K562 (cell line): Measurements from ENCODE around the gene TNNT3. TPM values are rescaled to one million over a fixed set of nuclear protein-coding genes. Genes with fewer than 3 reads are reported as not detected.

Experiments
- ATAC-seq: fragments of 200-7000 bp; cut with Tn5 transposase; 3 replicates; pipeline ENCODE4 v1.9.1; 2020; ENCODE audit warnings: moderate library complexity
- BruUV-seq: library from RNA; stranded (reverse); fragments of 400-500 nt; replicated peaks from 2 replicates; lab custom pipeline; 2021; lab: Mats Ljungman, UMichigan
- CTCF ChIA-PET: fragments of 300-600 bp; formaldehyde crosslinking; extraction: SDS; loops from one replicate; lab custom pipeline; 2021; ENCODE audit warnings: low intra/inter-chr PET ratio; lab: Yijun Ruan, JAX
- POLR2A ChIA-PET: fragments of 300-600, 350-650 bp; sonication (Branson Sonifier 250); formaldehyde crosslinking; extraction: SDS; loops from one replicate; lab custom pipeline; 2021; ENCODE audit warnings: antibody characterized with exemption, inconsistent platforms; lab: Yijun Ruan, JAX
- DNase-seq, 4 experiments: peaks; one replicate each; pipeline versions ENCODE4 v3.0.0 to v3.0.0-alpha.2; 2011 to 2018; ENCODE audit warnings: low spot score in 3 of 4, mixed read lengths in 3 of 4; ENCODE audit errors: extremely low read depth in 1 of 4
- FAIRE-seq: peaks from 2 replicates; lab custom pipeline; 2011; peaks lifted over from hg19 to GRCh38; lab: Jason Lieb, UNC
- H2AFZ ChIP-seq: 2 replicates; pipeline ENCODE4 v1.6.0; 2011; ENCODE audit warnings: low read depth, low read length, control low read depth, inconsistent platforms
- H3K27ac ChIP-seq: fragments of 200-600 bp; 3 replicates; pipeline ENCODE4 v1.8.0; 2011; ENCODE audit warnings: low read depth, mild to moderate bottlenecking, control low read depth, inconsistent platforms, low read length, moderate library complexity, mixed read lengths; ENCODE audit errors: extremely low read depth
- H3K27me3 ChIP-seq, 2 experiments: fragments of 300-600 bp in 1 of 2; 2 replicates in 1 of 2; 3 replicates in 1 of 2; pipeline versions ENCODE4 v1.6.0 to v1.8.0; 2011; ENCODE audit warnings: inconsistent platforms in 2 of 2, low read length in 2 of 2, mild to moderate bottlenecking in 1 of 2, mixed read lengths in 1 of 2, moderate library complexity in 1 of 2; ENCODE audit not compliant: control insufficient read depth in 2 of 2, insufficient read depth in 2 of 2
- H3K36me3 ChIP-seq: fragments of 300-600 bp; 3 replicates; pipeline ENCODE4 v1.8.0; 2011; ENCODE audit warnings: mild to moderate bottlenecking, low read length, inconsistent platforms; ENCODE audit not compliant: control insufficient read depth, insufficient read depth
- H3K4me1 ChIP-seq, 2 experiments: fragments of 200-600 bp in 1 of 2; replicated peaks in 1 of 2; 2 replicates in 1 of 2; 3 replicates in 1 of 2; pipeline versions ENCODE4 v1.5.1 to v1.8.0; 2011; ENCODE audit warnings: inconsistent platforms in 2 of 2, low read length in 2 of 2, mild to moderate bottlenecking in 1 of 2, mixed read lengths in 1 of 2, moderate library complexity in 1 of 2; ENCODE audit not compliant: control insufficient read depth in 2 of 2, insufficient read depth in 2 of 2
- H3K4me2 ChIP-seq: 2 replicates; pipeline ENCODE4 v1.6.1; 2011; ENCODE audit warnings: low read length, control low read depth, inconsistent platforms, mixed read lengths; ENCODE audit not compliant: insufficient read depth
- H3K4me3 ChIP-seq: fragments of 200-600 bp; sonication (generic), shearing (Covaris generic); 2 replicates; pipeline ENCODE4 v1.5.1; 2016; ENCODE audit warnings: control low read depth, inconsistent platforms
- H3K79me2 ChIP-seq: fragments of 200-600 bp; 3 replicates; pipeline ENCODE4 v1.8.0; 2011; ENCODE audit warnings: low read length, inconsistent platforms; ENCODE audit not compliant: control insufficient read depth, insufficient read depth
- H3K9ac ChIP-seq, 2 experiments: 2 replicates each; pipeline versions ENCODE4 v1.6.0 to v1.6.1; 2011; ENCODE audit warnings: low read depth in 2 of 2, low read length in 2 of 2, control low read depth in 1 of 2, inconsistent platforms in 1 of 2, mild to moderate bottlenecking in 1 of 2, mixed read lengths in 1 of 2; ENCODE audit not compliant: insufficient read depth in 1 of 2
- H3K9me1 ChIP-seq: one replicate; pipeline ENCODE4 v1.6.0; 2011; ENCODE audit warnings: inconsistent platforms, mild to moderate bottlenecking, low read length, moderate library complexity; ENCODE audit not compliant: control insufficient read depth, insufficient read depth
- H3K9me3 ChIP-seq: replicated peaks from 2 replicates; pipeline ENCODE4 v1.5.1; 2011; ENCODE audit warnings: low read depth, low read length, inconsistent platforms; ENCODE audit not compliant: control insufficient read depth, insufficient read depth
- H4K20me1 ChIP-seq: replicated peaks from 2 replicates; pipeline ENCODE4 v1.6.1; 2011; ENCODE audit warnings: low read length, inconsistent platforms, mixed read lengths; ENCODE audit not compliant: control insufficient read depth, insufficient read depth
- EP400 ChIP-seq: fragments of 450-650 bp; IDR thresholded peaks from 2 replicates; pipeline ENCODE4 v1.6.1; 2017; ENCODE audit warnings: antibody characterized with exemption, mild to moderate bottlenecking, moderate library complexity
- ERF ChIP-seq: fragments of 450-650 bp; formaldehyde crosslinking; IDR thresholded peaks from 2 replicates; pipeline ENCODE4 v1.4.0; 2020; ENCODE audit warnings: mild to moderate bottlenecking, mixed read lengths
- FIP1L1 ChIP-seq: fragments of 200-400 bp; formaldehyde crosslinking; IDR thresholded peaks from 2 replicates; pipeline ENCODE4 v1.6.1; 2018; ENCODE audit warnings: mild to moderate bottlenecking, low read depth, low read length; ENCODE audit not compliant: poor library complexity, severe bottlenecking
- NR2C1 ChIP-seq, 2 experiments: fragments of 450-650 bp; IDR thresholded peaks; 2 replicates each; pipeline ENCODE4 v1.6.1; 2017; ENCODE audit warnings: mild to moderate bottlenecking in 2 of 2, antibody characterized with exemption in 1 of 2, inconsistent platforms in 1 of 2, missing compliant biosample characterization in 1 of 2, missing genetic modification characterization in 1 of 2
- POLR2AphosphoS5 ChIP-seq: IDR thresholded peaks from 2 replicates; pipeline ENCODE4 v1.6.1; 2011; ENCODE audit warnings: mild to moderate bottlenecking, low read depth, low read length, moderate library complexity; ENCODE audit not compliant: control insufficient read depth, insufficient read depth
- RNF219 ChIP-seq: fragments of 250-450 bp; sonication (Bioruptor Pico); IDR thresholded peaks from 2 replicates; pipeline ENCODE4 v1.5.0; 2022; ENCODE audit warnings: mild to moderate bottlenecking
- SNAPC5 ChIP-seq: fragments of 250-450 bp; sonication (Bioruptor Pico); IDR thresholded peaks from 2 replicates; pipeline ENCODE4 v1.8.0; 2021; ENCODE audit warnings: moderate library complexity, mild to moderate bottlenecking, inconsistent platforms
- STAG1 ChIP-seq: sonication (generic); formaldehyde crosslinking; IDR thresholded peaks from 2 replicates; pipeline ENCODE4 v1.5.0; 2020; ENCODE audit warnings: missing genetic modification reagents, borderline replicate concordance
- TEAD1 ChIP-seq, 2 experiments: fragments of 450-650 bp in 1 of 2; sonication (generic) in 1 of 2; formaldehyde crosslinking; IDR thresholded peaks; 2 replicates each; pipeline versions ENCODE4 v1.4.0 to v1.8.0; 2020 to 2022; ENCODE audit warnings: mild to moderate bottlenecking in 2 of 2, missing genetic modification reagents in 1 of 2
- TGIF2 ChIP-seq: sonication (generic); formaldehyde crosslinking; IDR thresholded peaks from 2 replicates; pipeline ENCODE4 v1.8.1; 2022; ENCODE audit warnings: mild to moderate bottlenecking, missing genetic modification reagents, moderate library complexity
- ZNF217 ChIP-seq: sonication (generic); formaldehyde crosslinking; IDR thresholded peaks from 2 replicates; pipeline ENCODE4 v1.8.0; 2022; ENCODE audit warnings: mild to moderate bottlenecking, missing genetic modification reagents
- WGBS: fragments of 100-300 bp; shearing (Covaris generic); methylation state at CpG from one replicate; pipeline ENCODE4 v1.1.6; 2016; ENCODE audit warnings: low coverage, mixed read lengths; ENCODE audit not compliant: insufficient coverage; ENCODE audit errors: missing lambda C conversion rate; 5-methylcytosine and 5-hydroxymethylcytosine counted together
- in situ Hi-C: fragments of 300-500 bp; cut with MboI; formaldehyde crosslinking; loops from 4 replicates; pipeline ENCODE4 v1.15.0; 2018; ENCODE audit warnings: inconsistent platforms, mixed read lengths
- intact Hi-C: fragments of 100-400 bp; cut with micrococcal nuclease; formaldehyde crosslinking; loops from 2 replicates; pipeline ENCODE4 v1.14.2; 2022
- polyA plus RNA-seq, 8 experiments: library from polyadenylated mRNA; depleted of rRNA in 4 of 8; stranded (reverse) in 5 of 8; unstranded in 3 of 8; fragments of >200 nt; fragmentation: Nextera tagmentation in 2 of 8; fragmentation: Illumina TruSeq in 1 of 8; extraction: Ambion mirVana in 2 of 8; extraction: Trizol in 1 of 8; gene quantifications; 2 replicates each; pipeline versions ENCODE4 v1.2.1 to v1.2.3, GENCODE V29; 2011 to 2014; ENCODE audit warnings: inconsistent platforms in 1 of 8, missing spikeins in 1 of 8
- total RNA-seq, 7 experiments: library from RNA; depleted of rRNA in 6 of 7; stranded (reverse); fragments of >200 nt in 6 of 7; fragmentation: Illumina TruSeq in 2 of 7; extraction: Trizol in 2 of 7; gene quantifications; 2 replicates each; pipeline versions ENCODE4 v1.2.1 to v1.2.3, GENCODE V29; 2011 to 2021; ENCODE audit warnings: low replicate concordance in 1 of 7
- TF ChIP-seq, protein P1 (sequence below): fragments of 450-650 bp; formaldehyde crosslinking; IDR thresholded peaks from 2 replicates; pipeline ENCODE4 v1.4.0; 2020; ENCODE audit warnings: mild to moderate bottlenecking, moderate library complexity
- TF ChIP-seq, protein P2 (sequence below): sonication (generic); formaldehyde crosslinking; IDR thresholded peaks from 2 replicates; pipeline ENCODE4 v1.8.1; 2022; ENCODE audit warnings: missing genetic modification reagents

Gene TNNT3
- total and polyA plus RNA-seq, 9 of the 15 experiments (the other 6 are each of a cell fraction or from before 2014, with no cell fraction given): 0.10 TPM; not detected in 8

DNA sequence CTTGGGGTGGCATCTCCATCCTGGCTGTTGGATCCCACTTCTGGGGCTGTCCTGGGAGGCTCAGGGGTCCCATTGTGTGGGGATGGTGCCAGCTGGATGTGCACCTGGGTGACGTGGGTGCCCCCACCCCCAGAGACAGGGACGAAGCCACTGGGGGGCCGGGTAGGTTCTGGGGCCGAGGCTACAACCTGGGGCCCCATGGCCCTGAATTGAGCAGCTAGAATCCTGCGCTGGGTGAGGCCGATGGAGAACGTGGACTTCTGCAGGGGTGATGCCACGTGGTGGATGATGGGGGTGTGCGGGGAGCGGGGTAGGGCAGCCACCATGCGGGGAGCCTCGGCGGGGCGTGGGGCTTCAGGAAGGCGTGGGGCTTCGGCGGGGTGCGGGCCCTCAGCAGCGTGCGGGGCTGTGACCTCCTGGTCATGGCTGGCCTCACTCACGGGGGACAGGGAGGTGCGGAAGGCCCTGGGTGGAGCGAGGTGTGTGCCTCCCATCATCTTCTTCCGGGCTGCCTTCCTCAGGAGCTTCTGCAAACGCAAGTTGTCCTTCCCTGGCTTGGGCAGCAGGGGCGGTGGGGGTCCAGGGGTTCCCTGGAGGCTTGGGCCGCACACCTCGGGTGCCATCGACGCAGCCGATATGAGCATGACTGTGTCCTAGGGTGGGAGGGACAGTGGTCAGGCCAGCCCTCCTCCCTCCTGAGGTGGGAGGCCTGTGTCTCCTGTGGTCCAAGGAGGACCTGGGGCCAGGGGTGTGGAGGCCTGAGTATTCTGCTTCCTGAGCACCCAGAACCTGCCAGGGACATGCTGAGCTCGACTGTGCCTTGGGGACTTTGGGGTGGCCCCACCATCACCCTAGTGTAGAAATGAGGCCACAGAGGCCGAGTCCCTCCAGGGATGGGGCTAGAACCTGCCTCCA is 29.3 kb upstream of the TNNT3 start:
- H3K9me1 ChIP-seq: no peaks in the 10 kb centered on the region
- no peak overlapping the region for H3K9ac ChIP-seq
- CTCF ChIA-PET: no interaction called here
- ATAC-seq (peak; percentile 28), FAIRE-seq (no peak), DNase-seq (peak in 1 of 4 experiments; percentile 9)
- 1% methylated on average over 28 of the region's 33 CpGs for WGBS
- H3K9me3 ChIP-seq: no peaks in the 10 kb centered on the region
- no peak overlapping the region for H3K4me2 ChIP-seq
- in situ Hi-C loops (no loop called here), intact Hi-C loops (no loop called here)
- H3K79me2 ChIP-seq: no peaks in the 10 kb centered on the region
- H3K4me1 ChIP-seq: peaks cover 0 to 9% of the 10 kb centered on the region in 2 experiments; a peak in 1 of 5 replicates
- no peak overlapping the region for H3K27ac ChIP-seq
- no peak overlapping the region for H3K4me3 ChIP-seq
- no peak overlapping the region for H2AFZ ChIP-seq
- BruUV-seq: no TSS peak
- no peaks in the 10 kb centered on the region for H3K36me3 ChIP-seq
- POLR2A ChIA-PET: interaction anchor here (1.2 kb wide), 1 partner anchor 41 kb away, joined by 4 read pairs; no protein-coding TSS in a partner anchor
- H3K27me3 ChIP-seq: peaks cover 8 to 45% of the 10 kb centered on the region in 2 experiments; a peak in 4 of 5 replicates
- H4K20me1 ChIP-seq: peaks cover 1% of the 10 kb centered on the region
- TF ChIP-seq NR2C1 (IDR thresholded peaks at IDR 0.05) (no peak), NR2C1 (tag; IDR thresholded peaks at IDR 0.05) (no peak), EP400 (no peak), ZNF217 (CRISPR knock-in tag) (no peak), ERF (CRISPR knock-in tag) (no peak), FIP1L1 (no peak), TEAD1 (CRISPR knock-in tag; IDR thresholded peaks at IDR 0.05) (no peak), SNAPC5 (CRISPR knock-in tag) (no peak), POLR2AphosphoS5 (no peak), RNF219 (CRISPR knock-in tag) (no peak), TGIF2 (CRISPR knock-in tag) (no peak), STAG1 (no peak)
- TF ChIP-seq, protein P1, sequence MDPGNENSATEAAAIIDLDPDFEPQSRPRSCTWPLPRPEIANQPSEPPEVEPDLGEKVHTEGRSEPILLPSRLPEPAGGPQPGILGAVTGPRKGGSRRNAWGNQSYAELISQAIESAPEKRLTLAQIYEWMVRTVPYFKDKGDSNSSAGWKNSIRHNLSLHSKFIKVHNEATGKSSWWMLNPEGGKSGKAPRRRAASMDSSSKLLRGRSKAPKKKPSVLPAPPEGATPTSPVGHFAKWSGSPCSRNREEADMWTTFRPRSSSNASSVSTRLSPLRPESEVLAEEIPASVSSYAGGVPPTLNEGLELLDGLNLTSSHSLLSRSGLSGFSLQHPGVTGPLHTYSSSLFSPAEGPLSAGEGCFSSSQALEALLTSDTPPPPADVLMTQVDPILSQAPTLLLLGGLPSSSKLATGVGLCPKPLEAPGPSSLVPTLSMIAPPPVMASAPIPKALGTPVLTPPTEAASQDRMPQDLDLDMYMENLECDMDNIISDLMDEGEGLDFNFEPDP (CRISPR knock-in tag): no peak
- TF ChIP-seq, protein P2, sequence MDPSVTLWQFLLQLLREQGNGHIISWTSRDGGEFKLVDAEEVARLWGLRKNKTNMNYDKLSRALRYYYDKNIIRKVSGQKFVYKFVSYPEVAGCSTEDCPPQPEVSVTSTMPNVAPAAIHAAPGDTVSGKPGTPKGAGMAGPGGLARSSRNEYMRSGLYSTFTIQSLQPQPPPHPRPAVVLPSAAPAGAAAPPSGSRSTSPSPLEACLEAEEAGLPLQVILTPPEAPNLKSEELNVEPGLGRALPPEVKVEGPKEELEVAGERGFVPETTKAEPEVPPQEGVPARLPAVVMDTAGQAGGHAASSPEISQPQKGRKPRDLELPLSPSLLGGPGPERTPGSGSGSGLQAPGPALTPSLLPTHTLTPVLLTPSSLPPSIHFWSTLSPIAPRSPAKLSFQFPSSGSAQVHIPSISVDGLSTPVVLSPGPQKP (CRISPR knock-in tag): no peak
